ENCODE measurements around the gene EXPH5. TPM values are rescaled to one million over a fixed set of nuclear protein-coding genes. Genes with fewer than 3 reads are reported as not detected.

Gene EXPH5
- total and polyA plus RNA-seq, 9 of the 15 experiments (the other 6 are each of a cell fraction or from before 2014, with no cell fraction given): 1.3 to 8.5 (median 4.8) TPM

- peak; percentile 79 for TF ChIP-seq STAG1 (CRISPR knock-in tag; IDR thresholded peaks at IDR 0.05; ENCODE audit: borderline replicate concordance)
- TF ChIP-seq, protein P1, sequence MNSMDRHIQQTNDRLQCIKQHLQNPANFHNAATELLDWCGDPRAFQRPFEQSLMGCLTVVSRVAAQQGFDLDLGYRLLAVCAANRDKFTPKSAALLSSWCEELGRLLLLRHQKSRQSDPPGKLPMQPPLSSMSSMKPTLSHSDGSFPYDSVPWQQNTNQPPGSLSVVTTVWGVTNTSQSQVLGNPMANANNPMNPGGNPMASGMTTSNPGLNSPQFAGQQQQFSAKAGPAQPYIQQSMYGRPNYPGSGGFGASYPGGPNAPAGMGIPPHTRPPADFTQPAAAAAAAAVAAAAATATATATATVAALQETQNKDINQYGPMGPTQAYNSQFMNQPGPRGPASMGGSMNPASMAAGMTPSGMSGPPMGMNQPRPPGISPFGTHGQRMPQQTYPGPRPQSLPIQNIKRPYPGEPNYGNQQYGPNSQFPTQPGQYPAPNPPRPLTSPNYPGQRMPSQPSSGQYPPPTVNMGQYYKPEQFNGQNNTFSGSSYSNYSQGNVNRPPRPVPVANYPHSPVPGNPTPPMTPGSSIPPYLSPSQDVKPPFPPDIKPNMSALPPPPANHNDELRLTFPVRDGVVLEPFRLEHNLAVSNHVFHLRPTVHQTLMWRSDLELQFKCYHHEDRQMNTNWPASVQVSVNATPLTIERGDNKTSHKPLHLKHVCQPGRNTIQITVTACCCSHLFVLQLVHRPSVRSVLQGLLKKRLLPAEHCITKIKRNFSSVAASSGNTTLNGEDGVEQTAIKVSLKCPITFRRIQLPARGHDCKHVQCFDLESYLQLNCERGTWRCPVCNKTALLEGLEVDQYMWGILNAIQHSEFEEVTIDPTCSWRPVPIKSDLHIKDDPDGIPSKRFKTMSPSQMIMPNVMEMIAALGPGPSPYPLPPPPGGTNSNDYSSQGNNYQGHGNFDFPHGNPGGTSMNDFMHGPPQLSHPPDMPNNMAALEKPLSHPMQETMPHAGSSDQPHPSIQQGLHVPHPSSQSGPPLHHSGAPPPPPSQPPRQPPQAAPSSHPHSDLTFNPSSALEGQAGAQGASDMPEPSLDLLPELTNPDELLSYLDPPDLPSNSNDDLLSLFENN (IDR thresholded peaks at IDR 0.05; ENCODE audit: low read depth in 2 of 2, low read length in 2 of 2): no peak
- peak; percentile 53 for TF ChIP-seq CEBPG (CRISPR knock-in tag; IDR thresholded peaks at IDR 0.05)
- TF ChIP-seq CEBPG (tag; conservative IDR thresholded peaks at IDR 0.05 in 1 of 2, IDR thresholded peaks at IDR 0.05 in 1 of 2): no peak; a peak in 1 of 4 replicates
- TF ChIP-seq ZBTB26 (CRISPR knock-in tag; IDR thresholded peaks at IDR 0.05): no peak
- peak; percentile 64 to 68 for TF ChIP-seq NRF1 (conservative IDR thresholded peaks at IDR 0.05 in 1 of 2, IDR thresholded peaks at IDR 0.05 in 1 of 2)
- TF ChIP-seq NCOA1 (IDR thresholded peaks at IDR 0.05; ENCODE audit: low read depth): no peak
- no peak for TF ChIP-seq ZNF41 (CRISPR knock-in tag; conservative IDR thresholded peaks at IDR 0.05)
- no peak for TF ChIP-seq ASH1L (IDR thresholded peaks at IDR 0.05; ENCODE audit: borderline replicate concordance, low read depth, partially characterized antibody)
- TF ChIP-seq POLR2A (conservative IDR thresholded peaks at IDR 0.05): no peak; the same call in 1 of the 2 replicates
- peak; percentile 63; the same call in 1 of the 2 replicates for TF ChIP-seq ZNF282 (CRISPR knock-in tag; IDR thresholded peaks at IDR 0.05)
- TF ChIP-seq HDAC3 (IDR thresholded peaks at IDR 0.05; ENCODE audit: borderline replicate concordance, partially characterized antibody): no peak
- TF ChIP-seq DPF2 (IDR thresholded peaks at IDR 0.05): peak; percentile 70
- 0 out of 2 replicates have a peak, but pooled peaks have one; percentile 85 for TF ChIP-seq ZNF12 (CRISPR knock-in tag; IDR thresholded peaks at IDR 0.05)
- no peak for TF ChIP-seq SMARCA5 (IDR thresholded peaks at IDR 0.05)
- TF ChIP-seq VEZF1 (CRISPR knock-in tag; IDR thresholded peaks at IDR 0.05): peak; percentile 72; the same call in 1 of the 2 replicates
- TF ChIP-seq, protein P2, sequence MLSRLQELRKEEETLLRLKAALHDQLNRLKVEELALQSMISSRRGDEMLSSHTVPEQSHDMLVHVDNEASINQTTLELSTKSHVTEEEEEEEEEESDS (CRISPR knock-in tag; IDR thresholded peaks at IDR 0.05): no peak
- no peak for TF ChIP-seq ZNF133 (CRISPR knock-in tag; IDR thresholded peaks at IDR 0.05)
Measured at GRCh38 chr11:108498046-108498815, 95.3 kb downstream of the EXPH5 start, which contains the start of gene POGLUT3 (continued).
